HepG2 (cell line): Measurements from ENCODE around the gene ZMYND19. TPM values are rescaled to one million over a fixed set of nuclear protein-coding genes. Genes with fewer than 3 reads are reported as not detected.

ENCODE experiments used
- ATAC-seq: fragments of 200-7000 bp; cut with Tn5 transposase; 3 replicates; pipeline ENCODE4 v1.9.1; 2020; ENCODE audit warnings: mild to moderate bottlenecking, moderate library complexity
- BruUV-seq: library from RNA; stranded (reverse); fragments of 400-500 nt; replicated peaks from 2 replicates; lab custom pipeline; 2021; lab: Mats Ljungman, UMichigan
- CTCF ChIA-PET: fragments of 300-600 bp; formaldehyde crosslinking; extraction: SDS; loops from one replicate; lab custom pipeline; 2021; ENCODE audit warnings: low total read pairs, inconsistent platforms, low intra/inter-chr PET ratio; lab: Yijun Ruan, JAX
- POLR2A ChIA-PET: fragments of 350-600 bp; sonication (Branson Sonifier 250); formaldehyde crosslinking; loops from one replicate; lab custom pipeline; 2020; ENCODE audit warnings: antibody characterized with exemption, inconsistent platforms; lab: Yijun Ruan, JAX
- DNase-seq: peaks from one replicate; pipeline ENCODE4 v3.0.0-alpha.2; 2015; ENCODE audit warnings: low spot score
- FAIRE-seq: peaks from 3 replicates; lab custom pipeline; 2011; peaks lifted over from hg19 to GRCh38; lab: Jason Lieb, UNC
- H2AFZ ChIP-seq: one replicate; pipeline ENCODE4 v1.6.1; 2011; ENCODE audit warnings: low read length, inconsistent platforms
- H3K27ac ChIP-seq: fragments of 300-600 bp; 3 replicates; pipeline ENCODE4 v1.8.0; 2011; ENCODE audit warnings: mixed run types, mild to moderate bottlenecking, mixed read lengths, low read length, inconsistent platforms; ENCODE audit not compliant: insufficient read depth; ENCODE audit errors: extremely low read length
- H3K27me3 ChIP-seq, 2 experiments: fragments of 200-600 bp in 1 of 2; 2 replicates in 1 of 2; 3 replicates in 1 of 2; pipeline versions ENCODE4 v1.6.0 to v1.8.0; 2011; ENCODE audit warnings: low read length in 2 of 2, mild to moderate bottlenecking in 2 of 2, moderate library complexity in 2 of 2, inconsistent platforms in 1 of 2; ENCODE audit not compliant: insufficient read depth in 2 of 2, control insufficient read depth in 1 of 2
- H3K36me3 ChIP-seq, 2 experiments: fragments of 200-600 bp in 1 of 2; replicated peaks in 1 of 2; 2 replicates in 1 of 2; 3 replicates in 1 of 2; pipeline versions ENCODE4 v1.5.1 to v1.8.0; 2011; ENCODE audit warnings: low read length in 2 of 2, inconsistent platforms in 1 of 2; ENCODE audit not compliant: insufficient read depth in 2 of 2, control insufficient read depth in 1 of 2
- H3K4me1 ChIP-seq: 2 replicates; pipeline ENCODE4 v1.5.1; 2012; ENCODE audit warnings: low read length, inconsistent platforms; ENCODE audit not compliant: insufficient read depth
- H3K4me2 ChIP-seq: 2 replicates; pipeline ENCODE4 v1.6.0; 2011; ENCODE audit warnings: low read depth, low read length, inconsistent platforms
- H3K4me3 ChIP-seq, 3 experiments: fragments of 200-600 bp in 1 of 3; sonication (generic), shearing (Covaris generic) in 1 of 3; replicated peaks in 1 of 3; 2 replicates each; pipeline ENCODE4 v1.5.1; 2011 to 2016; ENCODE audit warnings: low read length in 3 of 3, inconsistent platforms in 2 of 3, low read depth in 2 of 3, mild to moderate bottlenecking in 2 of 3, control low read depth in 1 of 3, mixed read lengths in 1 of 3; ENCODE audit not compliant: insufficient read depth in 1 of 3
- H3K79me2 ChIP-seq: one replicate; pipeline ENCODE4 v1.6.1; 2011; ENCODE audit warnings: low read length, inconsistent platforms; ENCODE audit not compliant: insufficient read depth
- H3K9ac ChIP-seq: 2 replicates; pipeline ENCODE4 v1.6.0; 2011; ENCODE audit warnings: mild to moderate bottlenecking, low read depth, low read length, inconsistent platforms; ENCODE audit not compliant: insufficient read depth
- H3K9me3 ChIP-seq: 2 replicates; pipeline ENCODE4 v1.5.1; 2012; ENCODE audit warnings: mild to moderate bottlenecking, low read length
- H4K20me1 ChIP-seq: 2 replicates; pipeline ENCODE4 v1.6.0; 2011; ENCODE audit warnings: inconsistent platforms, mild to moderate bottlenecking, low read length, moderate library complexity; ENCODE audit not compliant: insufficient read depth
- HIVEP1 ChIP-seq: sonication (generic); formaldehyde crosslinking; IDR thresholded peaks from 2 replicates; pipeline ENCODE4 v1.4.0; 2020; ENCODE audit warnings: mild to moderate bottlenecking, missing genetic modification reagents
- TARDBP ChIP-seq: sonication (generic); formaldehyde crosslinking; IDR thresholded peaks from 2 replicates; pipeline ENCODE4 v1.8.0; 2022; ENCODE audit warnings: mild to moderate bottlenecking, missing genetic modification reagents
- ZNF121 ChIP-seq: sonication (generic); formaldehyde crosslinking; IDR thresholded peaks from 2 replicates; pipeline ENCODE4 v1.5.0; 2020; ENCODE audit warnings: mild to moderate bottlenecking, missing genetic modification reagents
- ZSCAN25 ChIP-seq: sonication (generic); formaldehyde crosslinking; IDR thresholded peaks from 2 replicates; pipeline ENCODE4 v1.8.0; 2022; ENCODE audit warnings: mild to moderate bottlenecking, missing genetic modification reagents
- WGBS: methylation state at CpG from one replicate; pipeline ENCODE4 v1.1.6; 2017; ENCODE audit warnings: low lambda C conversion rate; 5-methylcytosine and 5-hydroxymethylcytosine counted together
- in situ Hi-C: cut with HindIII; loops from 2 replicates; pipeline ENCODE4 v1.10.0; 2017; ENCODE audit warnings: low pct_unique_long_range_greater_than_20kb; ENCODE audit not compliant: extremely low pct_ligation_motif_present
- intact Hi-C: fragments of 100-400 bp; cut with micrococcal nuclease; formaldehyde crosslinking; loops from one replicate; pipeline ENCODE4 v1.10.0; 2022; ENCODE audit not compliant: unreplicated experiment
- polyA plus RNA-seq, 8 experiments: library from polyadenylated mRNA; depleted of rRNA in 3 of 8; stranded (reverse) in 7 of 8; unstranded in 1 of 8; fragments of >200 nt; fragmentation: Illumina TruSeq in 4 of 8; extraction: Trizol in 4 of 8; gene quantifications; 2 replicates each; pipeline versions ENCODE4 v1.2.1 to v1.2.3, GENCODE V29; 2011 to 2016; ENCODE audit warnings: low read depth in 4 of 8, missing spikeins in 1 of 8, mixed read lengths in 1 of 8; ENCODE audit not compliant: insufficient read depth in 1 of 8
- total RNA-seq, 5 experiments: library from RNA; depleted of rRNA; stranded (reverse); fragments of >200 nt; fragmentation: Illumina TruSeq; extraction: Trizol; gene quantifications; 2 replicates each; pipeline ENCODE4 v1.2.3, GENCODE V29; 2016; ENCODE audit warnings: low read depth in 1 of 5

ZMYND19 gene
- total and polyA plus RNA-seq, 2 of the 13 experiments (the other 11 are each of a cell fraction or from before 2014, with no cell fraction given): 21.3 to 38.7 TPM

- TF ChIP-seq TARDBP (CRISPR knock-in tag): no peak
- no peak for TF ChIP-seq HIVEP1 (CRISPR knock-in tag)
Observed at GRCh38 chr9:137632230-137633161, 42.2 kb upstream of the ZMYND19 start (continued).

GRCh38 chr9:137631345-137632229 is 41.3 kb upstream of the ZMYND19 start:
- ChIA-PET CTCF (no interaction called here), POLR2A (no interaction called here)
- intact Hi-C loops (no loop called here), in situ Hi-C loops (no loop called here)
- ATAC-seq: no peak; the same call in 2 of the 3 replicates
- no TSS peak for BruUV-seq
- H3K27me3 ChIP-seq: no peaks in the 10 kb centered on the region
- TF ChIP-seq ZSCAN25 (CRISPR knock-in tag) (no peak), ZNF121 (CRISPR knock-in tag) (peak; percentile 92)
- H3K27ac ChIP-seq: no peak overlapping the region
- no peak for DNase-seq
- peaks cover 25% of the 10 kb centered on the region for H4K20me1 ChIP-seq
- FAIRE-seq: no peak
- no peak overlapping the region for H2AFZ ChIP-seq
- peaks cover 35% of the 10 kb centered on the region for H3K4me1 ChIP-seq
- H3K9me3 ChIP-seq: no peaks in the 10 kb centered on the region
- 74% methylated on average over 16 of the region's 16 CpGs for WGBS
- no peak overlapping the region for H3K4me3 ChIP-seq
- H3K36me3 ChIP-seq: peaks cover 0 to 1% of the 10 kb centered on the region in 2 experiments; a peak in 2 of 5 replicates
- no peak overlapping the region for H3K4me2 ChIP-seq
- no peak overlapping the region for H3K9ac ChIP-seq
- H3K79me2 ChIP-seq: peaks cover 82% of the 10 kb centered on the region
